ENCODE results near the gene FSIP1. TPM values are rescaled to one million over a fixed set of nuclear protein-coding genes. Genes with fewer than 3 reads are reported as not detected.
A peak's percentile ranks its signal among the peaks of the same experiment; 100 is the strongest.

FSIP1 gene
- polyA plus RNA-seq, 1 experiment, result 0.22 TPM

GRCh38 chr15:39788108-39788507, 5.5 kb upstream of the FSIP1 start:
- Histone ChIP-seq H3K36me3 (ENCODE audit: control insufficient read depth, insufficient read depth, low read length) (no peaks in the 10 kb centered on the region), H3K27me3 (ENCODE audit: control insufficient read depth, insufficient read depth, low read length) (no peaks in the 10 kb centered on the region), H3K4me3 (ENCODE audit: low read depth, low read length) (no peak overlapping the region)
- POLR2A ChIA-PET, result interaction anchor here (0.5 to 1.1 kb wide), 3 partner anchors 17 to 270 kb away, joined by 3 read pairs; no protein-coding TSS in a partner anchor
- DNase-seq (ENCODE audit: low read depth), result no peak
- CTCF ChIA-PET, result interaction anchor here (0.6 to 2.7 kb wide), 12 partner anchors 9 to 486 kb away, joined by 3 to 11 read pairs (median 4); partner anchors contain the start of gene GPR176
- TF ChIP-seq CTCF (IDR thresholded peaks at IDR 0.05; ENCODE audit: insufficient read depth, low read depth, low read length), result no peak

GRCh38 chr15:39787479-39787878, 4.8 kb upstream of the FSIP1 start:
- ChIA-PET POLR2A (no interaction called here), CTCF (interaction anchor here (0.6 to 2.7 kb wide), 11 partner anchors 10 to 487 kb away, joined by 3 to 11 read pairs (median 4); partner anchors contain the start of gene GPR176)
- no peaks in the 10 kb centered on the region for H3K27me3 ChIP-seq (ENCODE audit: control insufficient read depth, insufficient read depth, low read length)
- no peak for DNase-seq (ENCODE audit: low read depth)
- no peak for TF ChIP-seq CTCF (IDR thresholded peaks at IDR 0.05; ENCODE audit: insufficient read depth, low read depth, low read length)
- no peaks in the 10 kb centered on the region for H3K36me3 ChIP-seq (ENCODE audit: control insufficient read depth, insufficient read depth, low read length)
- no peak overlapping the region for H3K4me3 ChIP-seq (ENCODE audit: low read depth, low read length)

GRCh38 chr15:39786447-39787056, 3.9 kb upstream of the FSIP1 start:
- no peaks in the 10 kb centered on the region for H3K27me3 ChIP-seq (ENCODE audit: control insufficient read depth, insufficient read depth, low read length)
- DNase-seq (ENCODE audit: low read depth), result no peak
- POLR2A ChIA-PET, result no interaction called here
- no peaks in the 10 kb centered on the region for H3K36me3 ChIP-seq (ENCODE audit: control insufficient read depth, insufficient read depth, low read length)
- TF ChIP-seq CTCF (IDR thresholded peaks at IDR 0.05; ENCODE audit: insufficient read depth, low read depth, low read length), result peak; percentile 52
- CTCF ChIA-PET, result interaction anchor here (1.0 to 1.6 kb wide), 4 partner anchors 11 to 487 kb away, joined by 3 to 4 read pairs (median 4); partner anchors contain the start of gene GPR176
- H3K4me3 ChIP-seq (ENCODE audit: low read depth, low read length), result no peak overlapping the region

- TF ChIP-seq CTCF (IDR thresholded peaks at IDR 0.05; ENCODE audit: insufficient read depth, low read depth, low read length), result no peak
- DNase-seq (ENCODE audit: low read depth), result no peak
- no peaks in the 10 kb centered on the region for H3K27me3 ChIP-seq (ENCODE audit: control insufficient read depth, insufficient read depth, low read length)
- H3K4me3 ChIP-seq (ENCODE audit: low read depth, low read length), result no peak overlapping the region
- ChIA-PET POLR2A (no interaction called here), CTCF (interaction anchor here (0.6 to 1.0 kb wide), 4 partner anchors 91 to 251 kb away, joined by 3 to 4 read pairs (median 3); partner anchors contain the start of gene EIF2AK4)
- no peaks in the 10 kb centered on the region for H3K36me3 ChIP-seq (ENCODE audit: control insufficient read depth, insufficient read depth, low read length)
Observed at GRCh38 chr15:39785841-39786240, 3.2 kb upstream of the FSIP1 start.

GRCh38 chr15:39785139-39785538, 2.5 kb upstream of the FSIP1 start:
- no peaks in the 10 kb centered on the region for H3K27me3 ChIP-seq (ENCODE audit: control insufficient read depth, insufficient read depth, low read length)
- no peaks in the 10 kb centered on the region for H3K36me3 ChIP-seq (ENCODE audit: control insufficient read depth, insufficient read depth, low read length)
- ChIA-PET POLR2A (no interaction called here), CTCF (interaction anchor here (0.9 to 1.3 kb wide), 5 partner anchors 90 to 252 kb away, joined by 3 read pairs; partner anchors contain the start of gene EIF2AK4)
- no peak overlapping the region for H3K4me3 ChIP-seq (ENCODE audit: low read depth, low read length)
- DNase-seq (ENCODE audit: low read depth), result no peak
- no peak for TF ChIP-seq CTCF (IDR thresholded peaks at IDR 0.05; ENCODE audit: insufficient read depth, low read depth, low read length)

Measured in BJ (cell line).